HepG2 (cell line): ENCODE measurements around the gene SMTNL1. TPM values are rescaled to one million over a fixed set of nuclear protein-coding genes. Genes with fewer than 3 reads are reported as not detected.

Experiments used
- ATAC-seq: fragments of 200-7000 bp; cut with Tn5 transposase; 3 replicates; pipeline ENCODE4 v1.9.1; 2020; ENCODE audit warnings: mild to moderate bottlenecking, moderate library complexity
- BruUV-seq: library from RNA; stranded (reverse); fragments of 400-500 nt; replicated peaks from 2 replicates; lab custom pipeline; 2021; lab: Mats Ljungman, UMichigan
- CTCF ChIA-PET: fragments of 300-600 bp; formaldehyde crosslinking; extraction: SDS; loops from one replicate; lab custom pipeline; 2021; ENCODE audit warnings: low total read pairs, inconsistent platforms, low intra/inter-chr PET ratio; lab: Yijun Ruan, JAX
- POLR2A ChIA-PET: fragments of 350-600 bp; sonication (Branson Sonifier 250); formaldehyde crosslinking; loops from one replicate; lab custom pipeline; 2020; ENCODE audit warnings: antibody characterized with exemption, inconsistent platforms; lab: Yijun Ruan, JAX
- DNase-seq: peaks from one replicate; pipeline ENCODE4 v3.0.0-alpha.2; 2015; ENCODE audit warnings: low spot score
- FAIRE-seq: peaks from 3 replicates; lab custom pipeline; 2011; peaks lifted over from hg19 to GRCh38; lab: Jason Lieb, UNC
- H2AFZ ChIP-seq: one replicate; pipeline ENCODE4 v1.6.1; 2011; ENCODE audit warnings: low read length, inconsistent platforms
- H3K27ac ChIP-seq: fragments of 300-600 bp; 3 replicates; pipeline ENCODE4 v1.8.0; 2011; ENCODE audit warnings: mixed run types, mild to moderate bottlenecking, mixed read lengths, low read length, inconsistent platforms; ENCODE audit not compliant: insufficient read depth; ENCODE audit errors: extremely low read length
- H3K27me3 ChIP-seq, 2 experiments: fragments of 200-600 bp in 1 of 2; 2 replicates in 1 of 2; 3 replicates in 1 of 2; pipeline versions ENCODE4 v1.6.0 to v1.8.0; 2011; ENCODE audit warnings: low read length in 2 of 2, mild to moderate bottlenecking in 2 of 2, moderate library complexity in 2 of 2, inconsistent platforms in 1 of 2; ENCODE audit not compliant: insufficient read depth in 2 of 2, control insufficient read depth in 1 of 2
- H3K36me3 ChIP-seq, 2 experiments: fragments of 200-600 bp in 1 of 2; replicated peaks in 1 of 2; 2 replicates in 1 of 2; 3 replicates in 1 of 2; pipeline versions ENCODE4 v1.5.1 to v1.8.0; 2011; ENCODE audit warnings: low read length in 2 of 2, inconsistent platforms in 1 of 2; ENCODE audit not compliant: insufficient read depth in 2 of 2, control insufficient read depth in 1 of 2
- H3K4me1 ChIP-seq: 2 replicates; pipeline ENCODE4 v1.5.1; 2012; ENCODE audit warnings: low read length, inconsistent platforms; ENCODE audit not compliant: insufficient read depth
- H3K4me2 ChIP-seq: 2 replicates; pipeline ENCODE4 v1.6.0; 2011; ENCODE audit warnings: low read depth, low read length, inconsistent platforms
- H3K4me3 ChIP-seq, 3 experiments: fragments of 200-600 bp in 1 of 3; sonication (generic), shearing (Covaris generic) in 1 of 3; replicated peaks in 1 of 3; 2 replicates each; pipeline ENCODE4 v1.5.1; 2011 to 2016; ENCODE audit warnings: low read length in 3 of 3, inconsistent platforms in 2 of 3, low read depth in 2 of 3, mild to moderate bottlenecking in 2 of 3, control low read depth in 1 of 3, mixed read lengths in 1 of 3; ENCODE audit not compliant: insufficient read depth in 1 of 3
- H3K79me2 ChIP-seq: one replicate; pipeline ENCODE4 v1.6.1; 2011; ENCODE audit warnings: low read length, inconsistent platforms; ENCODE audit not compliant: insufficient read depth
- H3K9ac ChIP-seq: 2 replicates; pipeline ENCODE4 v1.6.0; 2011; ENCODE audit warnings: mild to moderate bottlenecking, low read depth, low read length, inconsistent platforms; ENCODE audit not compliant: insufficient read depth
- H3K9me3 ChIP-seq: 2 replicates; pipeline ENCODE4 v1.5.1; 2012; ENCODE audit warnings: mild to moderate bottlenecking, low read length
- H4K20me1 ChIP-seq: 2 replicates; pipeline ENCODE4 v1.6.0; 2011; ENCODE audit warnings: inconsistent platforms, mild to moderate bottlenecking, low read length, moderate library complexity; ENCODE audit not compliant: insufficient read depth
- HOXA7 ChIP-seq: sonication (generic); formaldehyde crosslinking; IDR thresholded peaks from 2 replicates; pipeline ENCODE4 v1.8.1; 2022; ENCODE audit warnings: mild to moderate bottlenecking, missing genetic modification reagents, moderate library complexity
- NR2F6 ChIP-seq, 2 experiments: IDR thresholded peaks; 2 replicates each; pipeline ENCODE4 v1.6.1; 2016; ENCODE audit warnings: antibody characterized with exemption in 1 of 2, mild to moderate bottlenecking in 1 of 2
- TBX2 ChIP-seq: sonication (generic); formaldehyde crosslinking; IDR thresholded peaks from 2 replicates; pipeline ENCODE4 v1.5.0; 2020; ENCODE audit warnings: missing genetic modification reagents, mild to moderate bottlenecking, borderline replicate concordance
- ZNF652 ChIP-seq: IDR thresholded peaks from 2 replicates; pipeline ENCODE4 v1.6.1; 2016; ENCODE audit warnings: low read depth, borderline replicate concordance
- ZNF687 ChIP-seq: sonication (generic); formaldehyde crosslinking; IDR thresholded peaks from 2 replicates; pipeline ENCODE4 v1.5.1; 2020; ENCODE audit warnings: mild to moderate bottlenecking, missing genetic modification reagents, moderate library complexity
- WGBS: methylation state at CpG from one replicate; pipeline ENCODE4 v1.1.6; 2017; ENCODE audit warnings: low lambda C conversion rate; 5-methylcytosine and 5-hydroxymethylcytosine counted together
- in situ Hi-C: cut with HindIII; loops from 2 replicates; pipeline ENCODE4 v1.10.0; 2017; ENCODE audit warnings: low pct_unique_long_range_greater_than_20kb; ENCODE audit not compliant: extremely low pct_ligation_motif_present
- intact Hi-C: fragments of 100-400 bp; cut with micrococcal nuclease; formaldehyde crosslinking; loops from one replicate; pipeline ENCODE4 v1.10.0; 2022; ENCODE audit not compliant: unreplicated experiment
- polyA plus RNA-seq, 8 experiments: library from polyadenylated mRNA; depleted of rRNA in 3 of 8; stranded (reverse) in 7 of 8; unstranded in 1 of 8; fragments of >200 nt; fragmentation: Illumina TruSeq in 4 of 8; extraction: Trizol in 4 of 8; gene quantifications; 2 replicates each; pipeline versions ENCODE4 v1.2.1 to v1.2.3, GENCODE V29; 2011 to 2016; ENCODE audit warnings: low read depth in 4 of 8, missing spikeins in 1 of 8, mixed read lengths in 1 of 8; ENCODE audit not compliant: insufficient read depth in 1 of 8
- total RNA-seq, 5 experiments: library from RNA; depleted of rRNA; stranded (reverse); fragments of >200 nt; fragmentation: Illumina TruSeq; extraction: Trizol; gene quantifications; 2 replicates each; pipeline ENCODE4 v1.2.3, GENCODE V29; 2016; ENCODE audit warnings: low read depth in 1 of 5
- TF ChIP-seq, protein P1 (sequence below): sonication (generic); formaldehyde crosslinking; IDR thresholded peaks from 2 replicates; pipeline ENCODE4 v1.4.0; 2020; ENCODE audit warnings: mild to moderate bottlenecking, missing genetic modification reagents

SMTNL1 gene
- total and polyA plus RNA-seq, 2 of the 13 experiments (the other 11 are each of a cell fraction or from before 2014, with no cell fraction given), result 0.04 TPM; not detected in 1

- Histone ChIP-seq H3K9me3 (no peaks in the 10 kb centered on the region), H3K9ac (peak overlapping the region; percentile 15; the same call in 1 of the 2 replicates), H2AFZ (no peak overlapping the region), H3K27me3 (peaks cover 0 to 9% of the 10 kb centered on the region in 2 experiments; a peak in 2 of 5 replicates), H3K4me1 (peaks cover 38% of the 10 kb centered on the region), H3K4me3 (peak overlapping the region; percentile 57 to 68 (median 58); a peak in 5 of 6 replicates), H4K20me1 (no peaks in the 10 kb centered on the region), H3K36me3 (no peaks in the 10 kb centered on the region), H3K4me2 (peak overlapping the region; percentile 89), H3K79me2 (no peaks in the 10 kb centered on the region), H3K27ac (no peak overlapping the region)
- in situ Hi-C loops (no loop called here), intact Hi-C loops (loop anchor here (5.0 kb wide), 1 partner anchor 34 kb away; no protein-coding TSS in a partner anchor)
- no peak for FAIRE-seq
- peak; percentile 15 for DNase-seq
- ChIA-PET CTCF (no interaction called here), POLR2A (interaction anchor here (1.0 to 3.5 kb wide), 9 partner anchors 9 to 262 kb away, joined by 3 to 33 read pairs (median 4); partner anchors contain the start of genes SSRP1 and UBE2L6)
- 15% methylated on average over 22 of the region's 33 CpGs for WGBS
- peak; percentile 68 for ATAC-seq
- no TSS peak for BruUV-seq
- peak; percentile 82 for TF ChIP-seq ZNF652 (CRISPR knock-in tag)
- TF ChIP-seq, protein P1, sequence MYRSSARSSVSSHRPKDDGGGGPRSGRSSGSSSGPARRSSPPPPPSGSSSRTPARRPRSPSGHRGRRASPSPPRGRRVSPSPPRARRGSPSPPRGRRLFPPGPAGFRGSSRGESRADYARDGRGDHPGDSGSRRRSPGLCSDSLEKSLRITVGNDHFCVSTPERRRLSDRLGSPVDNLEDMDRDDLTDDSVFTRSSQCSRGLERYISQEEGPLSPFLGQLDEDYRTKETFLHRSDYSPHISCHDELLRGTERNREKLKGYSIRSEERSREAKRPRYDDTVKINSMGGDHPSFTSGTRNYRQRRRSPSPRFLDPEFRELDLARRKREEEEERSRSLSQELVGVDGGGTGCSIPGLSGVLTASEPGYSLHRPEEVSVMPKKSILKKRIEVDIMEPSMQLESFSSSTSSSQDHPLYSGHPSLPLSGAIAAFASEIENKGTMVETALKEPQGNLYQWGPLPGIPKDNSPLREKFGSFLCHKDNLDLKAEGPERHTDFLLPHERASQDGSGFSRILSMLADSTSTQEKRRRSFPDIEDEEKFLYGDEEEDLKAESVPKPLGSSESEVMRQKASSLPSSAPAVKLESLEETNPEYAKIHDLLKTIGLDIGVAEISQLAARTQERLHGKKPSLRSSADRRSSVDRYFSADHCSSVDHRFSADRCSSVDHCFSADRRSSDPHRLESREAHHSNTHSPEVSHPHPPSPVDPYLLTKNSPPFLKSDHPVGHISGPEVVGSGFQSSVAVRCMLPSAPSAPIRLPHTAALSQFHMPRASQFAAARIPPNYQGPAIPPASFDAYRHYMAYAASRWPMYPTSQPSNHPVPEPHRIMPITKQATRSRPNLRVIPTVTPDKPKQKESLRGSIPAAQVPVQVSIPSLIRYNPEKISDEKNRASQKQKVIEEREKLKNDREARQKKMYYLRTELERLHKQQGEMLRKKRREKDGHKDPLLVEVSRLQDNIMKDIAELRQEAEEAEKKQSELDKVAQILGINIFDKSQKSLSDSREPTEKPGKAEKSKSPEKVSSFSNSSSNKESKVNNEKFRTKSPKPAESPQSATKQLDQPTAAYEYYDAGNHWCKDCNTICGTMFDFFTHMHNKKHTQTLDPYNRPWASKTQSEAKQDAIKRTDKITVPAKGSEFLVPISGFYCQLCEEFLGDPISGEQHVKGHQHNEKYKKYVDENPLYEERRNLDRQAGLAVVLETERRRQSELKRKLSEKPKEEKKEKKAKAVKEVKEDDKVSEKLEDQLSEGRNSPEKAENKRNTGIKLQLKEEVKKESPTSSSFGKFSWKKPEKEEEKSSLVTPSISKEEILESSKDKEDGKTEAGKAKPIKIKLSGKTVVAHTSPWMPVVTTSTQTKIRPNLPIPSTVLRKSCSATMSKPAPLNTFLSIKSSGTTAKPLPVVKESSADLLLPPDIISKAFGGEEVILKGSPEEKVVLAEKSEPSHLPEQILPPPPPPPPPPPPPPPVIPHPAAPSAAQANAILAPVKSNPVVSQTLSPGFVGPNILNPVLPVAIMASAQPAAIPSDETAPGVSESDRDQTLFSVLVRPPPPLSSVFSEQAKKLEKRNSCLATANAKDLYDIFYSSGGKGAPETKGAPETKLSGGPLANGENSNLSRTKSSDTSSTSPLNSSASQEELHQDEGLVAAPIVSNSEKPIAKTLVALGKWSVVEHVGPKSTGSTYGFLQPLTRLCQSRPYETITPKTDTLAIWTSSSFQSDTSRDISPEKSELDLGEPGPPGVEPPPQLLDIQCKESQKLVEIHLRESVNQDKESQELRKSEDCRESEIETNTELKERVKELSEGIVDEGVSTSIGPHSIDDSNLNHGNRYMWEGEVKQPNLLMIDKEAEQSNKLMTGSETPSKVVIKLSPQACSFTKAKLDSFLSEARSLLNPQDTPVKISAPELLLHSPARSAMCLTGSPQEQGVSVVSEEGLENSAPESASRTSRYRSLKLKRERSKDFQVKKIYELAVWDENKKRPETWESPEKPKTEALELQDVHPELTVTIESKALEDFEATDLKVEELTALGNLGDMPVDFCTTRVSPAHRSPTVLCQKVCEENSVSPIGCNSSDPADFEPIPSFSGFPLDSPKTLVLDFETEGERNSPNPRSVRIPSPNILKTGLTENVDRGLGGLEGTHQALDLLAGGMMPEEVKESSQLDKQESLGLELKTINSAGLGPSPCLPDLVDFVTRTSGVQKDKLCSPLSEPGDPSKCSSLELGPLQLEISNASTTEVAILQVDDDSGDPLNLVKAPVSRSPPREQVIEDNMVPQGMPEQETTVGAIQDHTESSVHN, result no peak
- TF ChIP-seq ZNF687 (CRISPR knock-in tag), result peak; percentile 34; the same call in 1 of the 2 replicates
- no peak for TF ChIP-seq TBX2 (CRISPR knock-in tag)
- no peak for TF ChIP-seq HOXA7
- no peak for TF ChIP-seq NR2F6 (IDR thresholded peaks at IDR 0.05)
- TF ChIP-seq NR2F6 (CRISPR knock-in tag; IDR thresholded peaks at IDR 0.05), result 0 out of 2 replicates have a peak, but pooled peaks have one; percentile 43
These were observed 60.8 kb downstream of the SMTNL1 start for GRCh38 chr11:57597916-57598830.
